ENCODE data around the gene MALAT1. TPM values are rescaled to one million over a fixed set of nuclear protein-coding genes. Genes with fewer than 3 reads are reported as not detected.
A peak's percentile ranks its signal among the peaks of the same experiment; 100 is the strongest.

Gene MALAT1
- total and polyA plus RNA-seq, 2 of the 8 experiments (the other 6 are each of a cell fraction or from before 2014, with no cell fraction given) = 115 to 984 TPM

- Histone ChIP-seq H2AK5ac (ENCODE audit: low read depth, low read length) (peak overlapping the region; percentile 7), H4K20me1 (replicated peaks in 1 of 2; ENCODE audit: control insufficient read depth in 1 of 2, insufficient read depth in 2 of 2, low read length in 2 of 2) (no peaks in the 10 kb centered on the region), H3K27ac (ENCODE audit: low read depth, low read length) (peak overlapping the region; percentile 74), H2BK120ac (replicated peaks; ENCODE audit: low read depth, low read length) (peak overlapping the region; percentile 81), H2AFZ (ENCODE audit: low read length) (no peak overlapping the region), H3K4me3 (ENCODE audit: extremely low read depth in 1 of 4, insufficient read depth in 2 of 4, low read depth in 3 of 4, low read length in 4 of 4) (peak overlapping the region in 2 of 4 experiments; percentile 8 to 29; a peak in 3 of 8 replicates), H3K79me1 (ENCODE audit: low read depth, low read length) (no peaks in the 10 kb centered on the region), H3K4me1 (replicated peaks in 1 of 4; ENCODE audit: control insufficient read depth in 3 of 4, insufficient read depth in 4 of 4, low read length in 3 of 4) (peaks cover 37 to 48% (median 41%) of the 10 kb centered on the region in 4 experiments), H2BK5ac (ENCODE audit: low read depth, low read length) (peak overlapping the region; percentile 88), H4K8ac (ENCODE audit: extremely low read depth, insufficient read depth, low read length) (no peak overlapping the region; the same call in 1 of the 2 replicates), H3K18ac (ENCODE audit: extremely low read depth, low read length) (0 out of 2 replicates have a peak overlapping the region, but pooled peaks have one; percentile 71), H3K36me3 (ENCODE audit: control insufficient read depth in 2 of 4, insufficient read depth in 4 of 4, low read length in 3 of 4) (no peaks in the 10 kb centered on the region), H3K23me2 (ENCODE audit: low read depth, low read length) (no peaks in the 10 kb centered on the region; the same call in none of the 2 replicates), H4K91ac (replicated peaks; ENCODE audit: insufficient read length, low read length) (peak overlapping the region; percentile 87), H3K4me2 (ENCODE audit: insufficient read depth in 1 of 2, low read depth in 2 of 2, low read length in 2 of 2) (peak overlapping the region; percentile 46 to 86), H4K5ac (ENCODE audit: insufficient read length, low read depth, low read length) (peak overlapping the region; percentile 40), H2BK20ac (ENCODE audit: low read length) (peak overlapping the region; percentile 53; the same call in 1 of the 2 replicates), H3K14ac (ENCODE audit: insufficient read length) (no peak overlapping the region), H3K23ac (ENCODE audit: insufficient read length) (no peak overlapping the region), H2BK15ac (ENCODE audit: low read length) (peak overlapping the region; percentile 66), H3K56ac (replicated peaks; ENCODE audit: insufficient read length, low read depth, low read length) (no peak overlapping the region), H3K27me3 (replicated peaks in 1 of 4; ENCODE audit: control insufficient read depth in 3 of 4, extremely low read depth in 1 of 4, insufficient read depth in 3 of 4, low read length in 3 of 4) (no peaks in the 10 kb centered on the region), H3K9ac (replicated peaks in 1 of 4; ENCODE audit: extremely low read depth in 1 of 4, low read depth in 3 of 4, low read length in 3 of 4) (peak overlapping the region in 3 of 4 experiments; percentile 46 to 48 (median 46); a peak in 6 of 7 replicates), H3K79me2 (ENCODE audit: control insufficient read depth in 1 of 2, insufficient read depth in 2 of 2, low read length in 2 of 2) (no peaks in the 10 kb centered on the region), H3K4ac (replicated peaks; ENCODE audit: insufficient read length, low read depth, low read length) (peak overlapping the region; percentile 6), H2BK12ac (ENCODE audit: low read depth, low read length) (peak overlapping the region; percentile 70), H3K9me3 (ENCODE audit: insufficient read depth in 2 of 2, low read depth in 1 of 2, low read length in 1 of 2) (no peaks in the 10 kb centered on the region)
- FAIRE-seq (no peak), DNase-seq (ENCODE audit: low read depth in 1 of 2, low spot score in 2 of 2) (no peak)
- WGBS, 2 experiments (ENCODE audit: extremely low coverage in 1 of 2, insufficient coverage in 1 of 2, insufficient read length in 1 of 2, insufficient replicate concordance in 2 of 2, low coverage in 1 of 2, low lambda C conversion rate in 2 of 2, missing lambda C conversion rate in 1 of 2) = 78% methylated on average over 10 of the region's 10 CpGs; no CpG with 5 or more reads in 1 of the 2 experiments
- POLR2A ChIA-PET (ENCODE audit: partially characterized antibody) = interaction anchor here (0.5 to 29.8 kb wide), 8 partner anchors 17 to 726 kb away, joined by 3 to 1569 read pairs (median 6); partner anchors contain the start of genes MALAT1 and NEAT1
- CTCF ChIA-PET (ENCODE audit: partially characterized antibody) = interaction anchor here (1.1 to 29.0 kb wide), 6 partner anchors 12 to 69 kb away, joined by 3 to 809 read pairs (median 22); partner anchors contain the start of gene MALAT1
- TF ChIP-seq POLR2AphosphoS5 (IDR thresholded peaks at IDR 0.05; ENCODE audit: low read depth, low read length) (no peak), JUND (IDR thresholded peaks at IDR 0.05; ENCODE audit: low read length) (no peak), HDAC2 (IDR thresholded peaks at IDR 0.05; ENCODE audit: borderline replicate concordance in 1 of 2, low read depth in 2 of 2, low read length in 2 of 2) (peak in 1 of 2 experiments; percentile 70; a peak in 1 of 4 replicates), KDM1A (IDR thresholded peaks at IDR 0.05; ENCODE audit: borderline replicate concordance, low read length) (peak; percentile 87), CBX5 (IDR thresholded peaks at IDR 0.05; ENCODE audit: low read depth, low read length) (no peak), GABPA (IDR thresholded peaks at IDR 0.05; ENCODE audit: borderline replicate concordance, insufficient read depth, low read length) (no peak), ZNF274 (IDR thresholded peaks at IDR 0.05; ENCODE audit: borderline replicate concordance, extremely low read depth, low read length) (no peak), SRF (IDR thresholded peaks at IDR 0.05; ENCODE audit: low read depth, low read length) (no peak), POLR2A (IDR thresholded peaks at IDR 0.05; ENCODE audit: control extremely low read depth in 1 of 2, low read depth in 2 of 2, low read length in 2 of 2) (no peak)
These were observed 12.0 kb upstream of the MALAT1 start for GRCh38 chr11:65486570-65487466.
